Neural progenitor cell (in vitro differentiated cells): ENCODE results near the gene KMT2E. TPM values are rescaled to one million over a fixed set of nuclear protein-coding genes. Genes with fewer than 3 reads are reported as not detected.
"Not testable (repeated sequence)": the region's sequence is repeated elsewhere in the genome, so short reads cannot be mapped to it uniquely, and the experiment has no call there.

Experiments used
- DNase-seq: peaks from one replicate; pipeline ENCODE4 v3.0.0-alpha.2; 2016; ENCODE audit warnings: low spot score
- H2AFZ ChIP-seq: fragments of 200-600 bp; sonication (generic); replicated peaks from 2 replicates; pipeline ENCODE4 v1.6.1; 2016; ENCODE audit warnings: antibody characterized with exemption
- H3F3A ChIP-seq: fragments of 200-600 bp; sonication (generic); 2 replicates; pipeline ENCODE4 v1.6.1; 2016; ENCODE audit warnings: antibody characterized with exemption, low read depth
- H3K27ac ChIP-seq: fragments of 200-600 bp; sonication (generic); 2 replicates; pipeline ENCODE4 v1.5.1; 2016; ENCODE audit warnings: mild to moderate bottlenecking
- H3K27me3 ChIP-seq: fragments of 200-600 bp; sonication (generic); 2 replicates; pipeline ENCODE4 v1.6.1; 2016; ENCODE audit warnings: mild to moderate bottlenecking, moderate library complexity
- H3K36me3 ChIP-seq: fragments of 200-600 bp; sonication (generic); 2 replicates; pipeline ENCODE4 v1.5.1; 2016
- H3K4me1 ChIP-seq: fragments of 200-600 bp; sonication (generic); 2 replicates; pipeline ENCODE4 v1.6.1; 2016; ENCODE audit warnings: mixed run types
- H3K4me2 ChIP-seq: fragments of 200-600 bp; sonication (generic); 2 replicates; pipeline ENCODE4 v1.6.1; 2016
- H3K4me3 ChIP-seq: fragments of 200-600 bp; sonication (generic); 2 replicates; pipeline ENCODE4 v1.5.1; 2016
- H3K79me2 ChIP-seq: fragments of 200-600 bp; sonication (generic); 2 replicates; pipeline ENCODE4 v1.6.1; 2016; ENCODE audit warnings: low read depth
- H3K9ac ChIP-seq: fragments of 200-600 bp; sonication (generic); 2 replicates; pipeline ENCODE4 v1.6.1; 2016
- H3K9me3 ChIP-seq: fragments of 200-600 bp; sonication (generic); 2 replicates; pipeline ENCODE4 v1.5.1; 2016; ENCODE audit warnings: low read depth
- H4K20me1 ChIP-seq: fragments of 200-600 bp; sonication (generic); 2 replicates; pipeline ENCODE4 v1.6.1; 2016; ENCODE audit warnings: low read depth
- H3K27ac Mint-ChIP-seq: 3 replicates; pipeline ENCODE4 v1.8.0; 2021; ENCODE audit warnings: mixed read lengths
- H3K27me3 Mint-ChIP-seq: 2 replicates; pipeline ENCODE4 v1.8.0; 2022; ENCODE audit warnings: low read depth, mild to moderate bottlenecking, inconsistent platforms, moderate library complexity, mixed read lengths; ENCODE audit not compliant: insufficient read depth
- H3K36me3 Mint-ChIP-seq: 3 replicates; pipeline ENCODE4 v1.8.0; 2021; ENCODE audit warnings: mixed read lengths
- H3K4me1 Mint-ChIP-seq: 3 replicates; pipeline ENCODE4 v1.8.0; 2021; ENCODE audit warnings: mixed read lengths
- H3K4me3 Mint-ChIP-seq: 3 replicates; pipeline ENCODE4 v1.8.0; 2021; ENCODE audit warnings: mild to moderate bottlenecking, moderate library complexity, mixed read lengths
- H3K9me3 Mint-ChIP-seq: 3 replicates; pipeline ENCODE4 v1.8.0; 2020; ENCODE audit warnings: mixed read lengths
- EZH2 ChIP-seq: fragments of 200-600 bp; sonication (generic); IDR thresholded peaks from 2 replicates; pipeline ENCODE4 v1.6.1; 2017; ENCODE audit warnings: antibody characterized with exemption, mild to moderate bottlenecking, moderate library complexity
- EZH2phosphoT487 ChIP-seq: fragments of 200-600 bp; sonication (generic); IDR thresholded peaks from 2 replicates; pipeline ENCODE4 v1.6.1; 2017; ENCODE audit warnings: antibody characterized with exemption
- total RNA-seq: library from RNA; depleted of rRNA; stranded (reverse); fragments of >200 nt; gene quantifications from 2 replicates; pipeline ENCODE4 v1.2.3, GENCODE V29; 2015; ENCODE audit warnings: low replicate concordance
- TF ChIP-seq, protein P1 (sequence below): fragments of 200-600 bp; sonication (generic); IDR thresholded peaks from 2 replicates; pipeline ENCODE4 v1.5.1; 2017; ENCODE audit warnings: antibody characterized with exemption, mild to moderate bottlenecking

KMT2E gene
- total RNA-seq, 1 donor from 2014 or later, result 124 TPM

- no peak overlapping the region for H3K4me3 ChIP-seq
- H3K27me3 ChIP-seq, result no peaks in the 10 kb centered on the region
- H3K4me1 Mint-ChIP-seq, result peaks cover 61% of the 10 kb centered on the region
- DNase-seq, result no peak
- TF ChIP-seq EZH2phosphoT487, result no peak
- TF ChIP-seq, protein P1, sequence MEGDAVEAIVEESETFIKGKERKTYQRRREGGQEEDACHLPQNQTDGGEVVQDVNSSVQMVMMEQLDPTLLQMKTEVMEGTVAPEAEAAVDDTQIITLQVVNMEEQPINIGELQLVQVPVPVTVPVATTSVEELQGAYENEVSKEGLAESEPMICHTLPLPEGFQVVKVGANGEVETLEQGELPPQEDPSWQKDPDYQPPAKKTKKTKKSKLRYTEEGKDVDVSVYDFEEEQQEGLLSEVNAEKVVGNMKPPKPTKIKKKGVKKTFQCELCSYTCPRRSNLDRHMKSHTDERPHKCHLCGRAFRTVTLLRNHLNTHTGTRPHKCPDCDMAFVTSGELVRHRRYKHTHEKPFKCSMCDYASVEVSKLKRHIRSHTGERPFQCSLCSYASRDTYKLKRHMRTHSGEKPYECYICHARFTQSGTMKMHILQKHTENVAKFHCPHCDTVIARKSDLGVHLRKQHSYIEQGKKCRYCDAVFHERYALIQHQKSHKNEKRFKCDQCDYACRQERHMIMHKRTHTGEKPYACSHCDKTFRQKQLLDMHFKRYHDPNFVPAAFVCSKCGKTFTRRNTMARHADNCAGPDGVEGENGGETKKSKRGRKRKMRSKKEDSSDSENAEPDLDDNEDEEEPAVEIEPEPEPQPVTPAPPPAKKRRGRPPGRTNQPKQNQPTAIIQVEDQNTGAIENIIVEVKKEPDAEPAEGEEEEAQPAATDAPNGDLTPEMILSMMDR, result no peak
- peaks cover 6% of the 10 kb centered on the region for H3F3A ChIP-seq
- H3K9ac ChIP-seq, result no peak overlapping the region
- peaks cover 2% of the 10 kb centered on the region for H3K79me2 ChIP-seq
- no peak overlapping the region for H3K27ac ChIP-seq
- H4K20me1 ChIP-seq, result peaks cover 6% of the 10 kb centered on the region
- H3K4me2 ChIP-seq, result no peak overlapping the region
- no peak overlapping the region for H2AFZ ChIP-seq
- H3K9me3 Mint-ChIP-seq, result no peaks in the 10 kb centered on the region
- H3K4me1 ChIP-seq, result peaks cover 6% of the 10 kb centered on the region
- no peak overlapping the region for H3K4me3 Mint-ChIP-seq
- no peaks in the 10 kb centered on the region for H3K9me3 ChIP-seq
- peaks cover 26% of the 10 kb centered on the region for H3K36me3 Mint-ChIP-seq
- peaks cover 10% of the 10 kb centered on the region for H3K27me3 Mint-ChIP-seq
- H3K27ac Mint-ChIP-seq, result peak overlapping the region; percentile 25
- H3K36me3 ChIP-seq, result no peaks in the 10 kb centered on the region
Measured at GRCh38 chr7:104973227-104973626, 40.8 kb upstream of the KMT2E start.

DNA sequence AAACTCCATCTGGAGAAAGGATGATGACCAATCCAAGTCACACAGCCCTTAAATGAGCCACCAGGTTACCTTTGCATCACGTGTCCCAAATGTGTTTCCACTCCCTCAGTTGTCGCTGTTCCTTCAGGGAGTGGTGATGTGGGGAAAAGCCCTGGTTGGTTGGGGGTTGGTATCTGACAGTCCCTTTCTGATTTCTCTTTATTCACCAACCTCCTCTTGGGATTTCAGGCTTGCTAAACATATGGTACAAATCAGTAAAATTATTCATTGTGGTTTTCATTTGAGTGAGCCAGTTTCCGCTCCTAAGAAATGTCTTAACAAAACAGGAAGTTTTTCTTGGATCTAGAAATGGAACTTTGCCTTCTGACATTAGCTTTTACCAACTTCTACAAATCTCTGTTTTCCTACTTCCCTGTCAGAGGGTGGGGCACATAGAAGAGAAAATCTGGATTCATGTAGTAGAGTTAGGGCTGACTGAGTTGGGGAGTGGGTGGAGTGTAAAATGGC, 40.0 kb upstream of the KMT2E start:
- Histone ChIP-seq H3K4me1 (peaks cover 13% of the 10 kb centered on the region), H3K27me3 (no peaks in the 10 kb centered on the region), H4K20me1 (peaks cover 14% of the 10 kb centered on the region), H2AFZ (no peak overlapping the region), H3K79me2 (peaks cover 9% of the 10 kb centered on the region), H3K36me3 (no peaks in the 10 kb centered on the region), H3K27ac (no peak overlapping the region), H3K9me3 (no peaks in the 10 kb centered on the region), H3K4me2 (no peak overlapping the region), H3K9ac (no peak overlapping the region), H3F3A (peaks cover 10% of the 10 kb centered on the region), H3K4me3 (no peak overlapping the region)
- DNase-seq, result no peak
- Mint-ChIP-seq H3K27ac (peak overlapping the region; percentile 96), H3K27me3 (peaks cover 10% of the 10 kb centered on the region), H3K4me1 (peaks cover 65% of the 10 kb centered on the region), H3K4me3 (no peak overlapping the region), H3K9me3 (no peaks in the 10 kb centered on the region), H3K36me3 (peaks cover 26% of the 10 kb centered on the region)
- TF ChIP-seq EZH2phosphoT487, result no peak
- TF ChIP-seq, protein P1, result no peak
- no peak for TF ChIP-seq EZH2

- not testable (repeated sequence) for H3K9ac ChIP-seq, H3K36me3 ChIP-seq, H2AFZ ChIP-seq, DNase-seq, H3K4me3 Mint-ChIP-seq, H3K4me3 ChIP-seq, H3K9me3 Mint-ChIP-seq, H3K9me3 ChIP-seq, H3K27me3 ChIP-seq, H3K4me2 ChIP-seq, H3K27ac ChIP-seq
- H3K4me1 Mint-ChIP-seq, result peaks cover 77% of the 10 kb centered on the region
- Histone ChIP-seq H3F3A (peaks cover 24% of the 10 kb centered on the region), H4K20me1 (peaks cover 30% of the 10 kb centered on the region), H3K4me1 (peaks cover 24% of the 10 kb centered on the region), H3K79me2 (peaks cover 19% of the 10 kb centered on the region)
- H3K27me3 Mint-ChIP-seq, result peaks cover 12% of the 10 kb centered on the region
- peak overlapping the region; percentile 83 for H3K27ac Mint-ChIP-seq
- peaks cover 28% of the 10 kb centered on the region for H3K36me3 Mint-ChIP-seq
Measured at GRCh38 chr7:104975553-104975952, 38.5 kb upstream of the KMT2E start.

GRCh38 chr7:104976966-104977636, 36.9 kb upstream of the KMT2E start:
- Histone ChIP-seq H3K4me1 (peaks cover 19% of the 10 kb centered on the region), H3K36me3 (no peaks in the 10 kb centered on the region), H3K27me3 (no peaks in the 10 kb centered on the region), H4K20me1 (peaks cover 42% of the 10 kb centered on the region), H3K9me3 (no peaks in the 10 kb centered on the region), H3K9ac (no peak overlapping the region), H3K79me2 (peaks cover 35% of the 10 kb centered on the region), H3F3A (peaks cover 32% of the 10 kb centered on the region), H3K4me2 (no peak overlapping the region), H3K27ac (no peak overlapping the region), H3K4me3 (no peak overlapping the region), H2AFZ (no peak overlapping the region)
- Mint-ChIP-seq H3K9me3 (no peaks in the 10 kb centered on the region), H3K4me3 (no peak overlapping the region), H3K4me1 (peaks cover 78% of the 10 kb centered on the region), H3K36me3 (peaks cover 25% of the 10 kb centered on the region), H3K27ac (peak overlapping the region; percentile 93), H3K27me3 (peaks cover 10% of the 10 kb centered on the region)
- TF ChIP-seq EZH2, result no peak
- TF ChIP-seq EZH2phosphoT487, result no peak
- TF ChIP-seq, protein P1, result no peak
- DNase-seq, result no peak
